Parathyroid adenoma (tissue), 2 donors: ENCODE measurements around the gene DYNLRB1.

Experiments used
- H2AFZ ChIP-seq: fragments of 300-600 bp; sonication (generic); one replicate; pipeline ENCODE4 v1.7.0; 2017; ENCODE audit warnings: antibody characterized with exemption, mild to moderate bottlenecking
- H3K27ac ChIP-seq: fragments of 300-600 bp; sonication (generic); one replicate; pipeline ENCODE4 v1.7.0; 2017
- H3K27me3 ChIP-seq: fragments of 300-600 bp; sonication (generic); one replicate; pipeline ENCODE4 v1.7.0; 2017; ENCODE audit warnings: low read length; ENCODE audit not compliant: control insufficient read depth, insufficient read depth
- H3K36me3 ChIP-seq: fragments of 300-600 bp; sonication (generic); one replicate; pipeline ENCODE4 v1.7.0; 2017; ENCODE audit warnings: low read length; ENCODE audit not compliant: control insufficient read depth, insufficient read depth
- H3K4me1 ChIP-seq: fragments of 300-600 bp; sonication (generic); one replicate; pipeline ENCODE4 v1.7.0; 2017; ENCODE audit warnings: control low read depth
- H3K4me2 ChIP-seq: fragments of 300-600 bp; sonication (generic); one replicate; pipeline ENCODE4 v1.7.0; 2017; ENCODE audit warnings: low read length
- H3K4me3 ChIP-seq: fragments of 300-600 bp; sonication (generic); one replicate; pipeline ENCODE4 v1.7.0; 2017; ENCODE audit warnings: low read depth, low read length
- H3K79me2 ChIP-seq: fragments of 300-600 bp; sonication (generic); one replicate; pipeline ENCODE4 v1.7.0; 2017; ENCODE audit warnings: control low read depth
- H3K9ac ChIP-seq: fragments of 300-600 bp; sonication (generic); one replicate; pipeline ENCODE4 v1.7.0; 2017; ENCODE audit warnings: mild to moderate bottlenecking
- H3K9me3 ChIP-seq: fragments of 300-600 bp; sonication (generic); one replicate; pipeline ENCODE4 v1.7.0; 2017; ENCODE audit warnings: low read length; ENCODE audit not compliant: control insufficient read depth
- TF ChIP-seq, protein P1 (sequence below): fragments of 300-600 bp; sonication (generic); IDR thresholded peaks from one replicate; pipeline ENCODE4 v1.7.0; 2017; ENCODE audit warnings: antibody characterized with exemption, mild to moderate bottlenecking
- donor health status: primary hyperparathyroidism.

Gene DYNLRB1

DNA sequence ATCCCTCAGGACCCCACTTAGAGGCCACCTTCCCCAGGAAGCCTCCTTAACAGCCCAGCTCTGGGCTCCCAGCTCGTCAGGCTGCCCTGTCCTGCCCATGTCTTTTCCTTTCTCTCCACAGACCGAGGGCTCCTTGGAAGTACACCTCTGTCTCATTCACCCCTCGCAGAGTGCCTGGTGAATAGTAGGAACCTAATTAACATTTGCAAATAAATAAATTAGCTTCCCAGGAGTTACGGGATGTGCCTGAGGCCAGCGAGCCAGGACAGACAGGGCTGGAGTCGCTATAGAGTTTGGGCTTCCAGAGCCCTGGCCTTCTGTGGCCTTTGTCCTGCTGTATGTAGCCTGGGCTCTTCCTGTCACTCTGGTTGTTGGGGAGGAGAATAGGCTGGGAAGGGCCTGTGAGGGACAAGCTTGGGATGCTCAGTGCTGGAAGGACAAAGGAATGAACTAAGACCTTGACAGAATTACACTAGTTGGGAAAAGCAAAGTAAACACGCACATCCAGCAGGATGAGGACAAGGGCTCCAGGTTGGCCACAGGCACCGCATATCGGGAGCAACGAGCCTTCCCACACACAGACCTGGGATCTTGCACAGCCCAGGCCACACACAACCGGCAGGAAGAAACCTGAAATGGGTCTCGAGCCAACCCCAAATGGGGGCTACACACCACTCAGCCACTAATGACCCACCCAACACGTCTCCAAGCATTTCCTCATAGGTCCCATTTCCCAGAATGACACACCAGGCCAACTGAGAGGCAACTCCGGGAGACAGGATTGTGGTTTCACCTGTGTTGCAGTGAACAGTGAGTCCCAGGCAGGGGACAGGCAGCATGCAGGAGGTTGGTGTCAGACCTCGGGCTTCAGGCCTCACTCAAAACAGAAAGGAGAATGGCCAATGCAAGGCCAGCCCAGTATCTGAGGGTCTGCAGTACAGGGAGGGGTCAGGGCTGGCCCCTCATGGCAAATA is 52.0 kb downstream of the DYNLRB1 start:
- Histone ChIP-seq H3K79me2 (no peaks in the 10 kb centered on the region), H3K27ac (no peak overlapping the region), H2AFZ (no peak overlapping the region), H3K4me3 (no peak overlapping the region), H3K4me1 (no peaks in the 10 kb centered on the region), H3K27me3 (no peaks in the 10 kb centered on the region), H3K4me2 (no peak overlapping the region), H3K36me3 (no peaks in the 10 kb centered on the region), H3K9me3 (no peaks in the 10 kb centered on the region), H3K9ac (no peak overlapping the region)
- TF ChIP-seq, protein P1, sequence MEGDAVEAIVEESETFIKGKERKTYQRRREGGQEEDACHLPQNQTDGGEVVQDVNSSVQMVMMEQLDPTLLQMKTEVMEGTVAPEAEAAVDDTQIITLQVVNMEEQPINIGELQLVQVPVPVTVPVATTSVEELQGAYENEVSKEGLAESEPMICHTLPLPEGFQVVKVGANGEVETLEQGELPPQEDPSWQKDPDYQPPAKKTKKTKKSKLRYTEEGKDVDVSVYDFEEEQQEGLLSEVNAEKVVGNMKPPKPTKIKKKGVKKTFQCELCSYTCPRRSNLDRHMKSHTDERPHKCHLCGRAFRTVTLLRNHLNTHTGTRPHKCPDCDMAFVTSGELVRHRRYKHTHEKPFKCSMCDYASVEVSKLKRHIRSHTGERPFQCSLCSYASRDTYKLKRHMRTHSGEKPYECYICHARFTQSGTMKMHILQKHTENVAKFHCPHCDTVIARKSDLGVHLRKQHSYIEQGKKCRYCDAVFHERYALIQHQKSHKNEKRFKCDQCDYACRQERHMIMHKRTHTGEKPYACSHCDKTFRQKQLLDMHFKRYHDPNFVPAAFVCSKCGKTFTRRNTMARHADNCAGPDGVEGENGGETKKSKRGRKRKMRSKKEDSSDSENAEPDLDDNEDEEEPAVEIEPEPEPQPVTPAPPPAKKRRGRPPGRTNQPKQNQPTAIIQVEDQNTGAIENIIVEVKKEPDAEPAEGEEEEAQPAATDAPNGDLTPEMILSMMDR, result no peak

DNA sequence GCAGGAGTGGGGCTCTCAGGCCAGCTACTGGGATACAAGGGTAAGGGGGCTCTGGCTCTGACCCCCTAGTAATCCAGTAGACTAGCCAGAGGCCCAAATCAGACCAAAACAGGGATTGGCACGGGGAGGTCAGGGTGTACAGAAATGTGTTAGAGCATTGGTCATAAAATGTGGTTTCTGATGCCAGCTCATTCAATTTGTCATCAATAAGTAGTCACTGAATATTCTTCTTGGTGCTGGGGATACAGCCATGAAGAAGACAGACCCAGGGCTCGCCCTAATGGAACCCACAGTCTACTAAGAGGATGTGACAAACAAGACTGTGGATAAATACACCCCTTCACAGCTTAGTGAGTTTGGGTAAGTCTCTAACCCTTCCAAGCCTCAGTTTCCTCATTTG is 53.4 kb downstream of the DYNLRB1 start:
- no peaks in the 10 kb centered on the region for H3K27me3 ChIP-seq
- no peak overlapping the region for H3K4me3 ChIP-seq
- no peaks in the 10 kb centered on the region for H3K9me3 ChIP-seq
- no peak overlapping the region for H3K9ac ChIP-seq
- TF ChIP-seq, protein P1, result no peak
- no peaks in the 10 kb centered on the region for H3K79me2 ChIP-seq
- H3K4me1 ChIP-seq, result no peaks in the 10 kb centered on the region
- H3K36me3 ChIP-seq, result no peaks in the 10 kb centered on the region
- H3K4me2 ChIP-seq, result no peak overlapping the region
- no peak overlapping the region for H3K27ac ChIP-seq
- H2AFZ ChIP-seq, result no peak overlapping the region

GRCh38 chr20:34570859-34571306 is 54.7 kb downstream of the DYNLRB1 start:
- H3K27ac ChIP-seq, result no peak overlapping the region
- no peaks in the 10 kb centered on the region for H3K36me3 ChIP-seq
- H3K4me3 ChIP-seq, result no peak overlapping the region
- H3K9me3 ChIP-seq, result no peaks in the 10 kb centered on the region
- H3K4me1 ChIP-seq, result no peaks in the 10 kb centered on the region
- H3K9ac ChIP-seq, result no peak overlapping the region
- no peak overlapping the region for H3K4me2 ChIP-seq
- H3K79me2 ChIP-seq, result no peaks in the 10 kb centered on the region
- H3K27me3 ChIP-seq, result no peaks in the 10 kb centered on the region
- TF ChIP-seq, protein P1, result no peak
- no peak overlapping the region for H2AFZ ChIP-seq

- Histone ChIP-seq H3K27ac (no peak overlapping the region), H2AFZ (no peak overlapping the region), H3K36me3 (no peaks in the 10 kb centered on the region)
Measured at GRCh38 chr20:34571753-34572152, 55.5 kb downstream of the DYNLRB1 start.

More at GRCh38 chr20:34571753-34572152, 55.5 kb downstream of the DYNLRB1 start:
- no peak overlapping the region for H3K4me3 ChIP-seq
- H3K9me3 ChIP-seq, result no peaks in the 10 kb centered on the region
- no peak overlapping the region for H3K9ac ChIP-seq
- TF ChIP-seq, protein P1, result no peak
- H3K4me2 ChIP-seq, result no peak overlapping the region
- H3K27me3 ChIP-seq, result no peaks in the 10 kb centered on the region
- H3K79me2 ChIP-seq, result no peaks in the 10 kb centered on the region
- no peaks in the 10 kb centered on the region for H3K4me1 ChIP-seq
